IMR-90 (cell line): ENCODE results near the gene EPHB1. TPM values are rescaled to one million over a fixed set of nuclear protein-coding genes. Genes with fewer than 3 reads are reported as not detected.

ENCODE experiments used
- ATAC-seq: fragments of 200-7000 bp; cut with Tn5 transposase; 2 replicates; pipeline ENCODE4 v1.9.1; 2020; ENCODE audit warnings: low read depth, mild to moderate bottlenecking, moderate library complexity
- BruUV-seq: library from RNA; stranded (reverse); fragments of 400-500 nt; replicated peaks from 2 replicates; lab custom pipeline; 2021; lab: Mats Ljungman, UMichigan
- CTCF ChIA-PET: fragments of 300-600 bp; formaldehyde crosslinking; extraction: SDS; loops from one replicate; lab custom pipeline; 2021; ENCODE audit warnings: antibody characterized with exemption; lab: Yijun Ruan, JAX
- POLR2A ChIA-PET: fragments of 300-600 bp; sonication (Branson Sonifier 250); formaldehyde crosslinking; loops from one replicate; lab custom pipeline; 2022; ENCODE audit warnings: antibody characterized with exemption; ENCODE audit not compliant: unreplicated experiment; lab: Charles Lee
- DNase-seq: peaks from one replicate; pipeline ENCODE4 v3.0.0; 2013
- H2AFZ ChIP-seq: replicated peaks from 2 replicates; pipeline ENCODE3; 2013; ENCODE audit warnings: low read length, mild to moderate bottlenecking; ENCODE audit not compliant: poor library complexity
- H2AK5ac ChIP-seq: 2 replicates; pipeline ENCODE4 v1.6.1; 2013; ENCODE audit warnings: low read depth, low read length, inconsistent platforms
- H2AK9ac ChIP-seq: replicated peaks from 2 replicates; pipeline ENCODE3; 2013; ENCODE audit warnings: mild to moderate bottlenecking, low read depth, low read length, moderate library complexity; ENCODE audit not compliant: poor library complexity
- H2BK120ac ChIP-seq: 2 replicates; pipeline ENCODE4 v1.6.1; 2013; ENCODE audit warnings: low read depth, low read length, inconsistent platforms
- H2BK15ac ChIP-seq: 3 replicates; pipeline ENCODE4 v1.6.1; 2013; ENCODE audit warnings: low read depth, low read length, inconsistent platforms
- H2BK20ac ChIP-seq: 2 replicates; pipeline ENCODE4 v1.6.1; 2013; ENCODE audit warnings: low read depth, mild to moderate bottlenecking, inconsistent platforms, low read length, moderate library complexity
- H2BK5ac ChIP-seq: 2 replicates; pipeline ENCODE4 v1.6.1; 2013; ENCODE audit warnings: mild to moderate bottlenecking, low read depth, low read length, inconsistent platforms; ENCODE audit not compliant: poor library complexity, severe bottlenecking
- H3K14ac ChIP-seq: replicated peaks from 2 replicates; pipeline ENCODE4 v1.6.1; 2013; ENCODE audit warnings: low read depth, low read length, inconsistent platforms
- H3K18ac ChIP-seq: 2 replicates; pipeline ENCODE4 v1.6.1; 2013; ENCODE audit warnings: low read depth, low read length, control low read depth
- H3K23ac ChIP-seq: 2 replicates; pipeline ENCODE4 v1.6.1; 2013; ENCODE audit warnings: low read depth, low read length, inconsistent platforms
- H3K27ac ChIP-seq: 2 replicates; pipeline ENCODE4 v1.5.1; 2013; ENCODE audit warnings: mild to moderate bottlenecking, control low read depth, low read length; ENCODE audit not compliant: insufficient read depth
- H3K27me3 ChIP-seq: 2 replicates; pipeline ENCODE4 v1.6.1; 2013; ENCODE audit warnings: low read length; ENCODE audit not compliant: control insufficient read depth, insufficient read depth
- H3K36me3 ChIP-seq: 2 replicates; pipeline ENCODE4 v1.6.1; 2013; ENCODE audit warnings: low read length, mixed read lengths; ENCODE audit not compliant: control insufficient read depth, insufficient read depth
- H3K4ac ChIP-seq: 2 replicates; pipeline ENCODE4 v1.6.1; 2013; ENCODE audit warnings: low read depth, low read length, inconsistent platforms
- H3K4me1 ChIP-seq: 2 replicates; pipeline ENCODE4 v1.6.1; 2013; ENCODE audit warnings: low read length, mixed read lengths; ENCODE audit not compliant: control insufficient read depth, insufficient read depth
- H3K4me2 ChIP-seq: 2 replicates; pipeline ENCODE4 v1.6.1; 2013; ENCODE audit warnings: low read depth, mild to moderate bottlenecking, control low read depth, low read length, moderate library complexity
- H3K4me3 ChIP-seq: 2 replicates; pipeline ENCODE4 v1.5.1; 2013; ENCODE audit warnings: low read depth, mild to moderate bottlenecking, control low read depth, low read length, moderate library complexity; ENCODE audit not compliant: insufficient read depth
- H3K56ac ChIP-seq: 2 replicates; pipeline ENCODE4 v1.6.1; 2013; ENCODE audit warnings: low read length, inconsistent platforms; ENCODE audit not compliant: insufficient read depth; ENCODE audit errors: extremely low read depth
- H3K79me1 ChIP-seq, 2 experiments: 2 replicates each; pipeline ENCODE4 v1.6.1; 2013; ENCODE audit warnings: low read length in 2 of 2, inconsistent platforms in 1 of 2, low read depth in 1 of 2
- H3K9ac ChIP-seq: 2 replicates; pipeline ENCODE4 v1.6.1; 2013; ENCODE audit warnings: low read depth, low read length, control low read depth
- H3K9me1 ChIP-seq: 2 replicates; pipeline ENCODE4 v1.6.1; 2013; ENCODE audit warnings: low read length, inconsistent platforms; ENCODE audit not compliant: insufficient read depth
- H3K9me3 ChIP-seq: 2 replicates; pipeline ENCODE4 v1.6.1; 2013; ENCODE audit warnings: low read length; ENCODE audit not compliant: control insufficient read depth, insufficient read depth
- H4K20me1 ChIP-seq: 2 replicates; pipeline ENCODE4 v1.6.1; 2013; ENCODE audit warnings: low read length, inconsistent platforms; ENCODE audit not compliant: insufficient read depth
- H4K5ac ChIP-seq: 2 replicates; pipeline ENCODE4 v1.6.1; 2013; ENCODE audit warnings: mild to moderate bottlenecking, low read depth, low read length, control low read depth
- H4K8ac ChIP-seq, 2 experiments: 2 replicates each; pipeline ENCODE4 v1.6.1; 2013; ENCODE audit warnings: low read depth in 2 of 2, low read length in 2 of 2, control low read depth in 1 of 2, inconsistent platforms in 1 of 2
- H4K91ac ChIP-seq: 2 replicates; pipeline ENCODE4 v1.6.1; 2013; ENCODE audit warnings: low read depth, low read length, inconsistent platforms; ENCODE audit not compliant: insufficient read depth
- BHLHE40 ChIP-seq: fragments of 150-350 bp; IDR thresholded peaks from 2 replicates; pipeline ENCODE4 v1.6.1; 2016; ENCODE audit warnings: mild to moderate bottlenecking, low read depth, low read length
- CEBPB ChIP-seq: IDR thresholded peaks from 2 replicates; pipeline ENCODE4 v1.6.1; 2012; ENCODE audit warnings: low read depth, low read length, improper control_type of control experiment
- FOS ChIP-seq: fragments of 150-350 bp; IDR thresholded peaks from 2 replicates; pipeline ENCODE4 v1.6.1; 2016; ENCODE audit warnings: low read depth, low read length
- MAFK ChIP-seq: IDR thresholded peaks from 2 replicates; pipeline ENCODE4 v1.6.1; 2012; ENCODE audit warnings: low read depth, low read length, improper control_type of control experiment
- MXI1 ChIP-seq: IDR thresholded peaks from 2 replicates; pipeline ENCODE4 v1.6.1; 2012; ENCODE audit warnings: low read depth, mild to moderate bottlenecking, low read length, moderate library complexity, borderline replicate concordance
- NFE2L2 ChIP-seq: fragments of 150-350 bp; IDR thresholded peaks from 2 replicates; pipeline ENCODE4 v1.6.1; 2016; ENCODE audit warnings: low read depth, mild to moderate bottlenecking, low read length
- POLR2A ChIP-seq: IDR thresholded peaks from 2 replicates; pipeline ENCODE4 v1.6.1; 2012; ENCODE audit warnings: mild to moderate bottlenecking, low read depth, low read length
- RAD21 ChIP-seq: IDR thresholded peaks from 2 replicates; pipeline ENCODE4 v1.6.1; 2012; ENCODE audit warnings: low read length, improper control_type of control experiment
- RCOR1 ChIP-seq: IDR thresholded peaks from 2 replicates; pipeline ENCODE4 v1.6.1; 2012; ENCODE audit warnings: mild to moderate bottlenecking, low read length, improper control_type of control experiment; ENCODE audit not compliant: insufficient replicate concordance
- SMC3 ChIP-seq: fragments of 150-350 bp; IDR thresholded peaks from 2 replicates; pipeline ENCODE4 v1.6.1; 2016; ENCODE audit warnings: low read depth, mild to moderate bottlenecking, antibody characterized with exemption, low read length, moderate library complexity
- WGBS, 2 experiments: methylation state at CpG; one replicate each; pipeline versions ENCODE4 v1.1.5 to v1.1.7; 2013; ENCODE audit warnings: missing lambda C conversion rate in 2 of 2; ENCODE audit not compliant: insufficient read length in 1 of 2; ENCODE audit errors: extremely low coverage in 2 of 2; 5-methylcytosine and 5-hydroxymethylcytosine counted together
- dilution Hi-C: fragments of 300-500 bp; cut with HindIII; formaldehyde crosslinking; loops from one replicate; pipeline ENCODE4 v1.14.3; 2018; ENCODE audit warnings: low sequenced_read_pairs; ENCODE audit not compliant: unreplicated experiment
- in situ Hi-C: fragments of 300-500 bp; cut with MboI; formaldehyde crosslinking; loops from 3 replicates; pipeline ENCODE4 v1.14.3; 2019; ENCODE audit warnings: low sequenced_read_pairs, inconsistent platforms, mixed read lengths
- intact Hi-C: fragments of 100-400 bp; cut with micrococcal nuclease; formaldehyde crosslinking; loops from 2 replicates; pipeline ENCODE4 v1.10.0; 2022
- polyA plus RNA-seq, 3 experiments: library from polyadenylated mRNA; depleted of rRNA; stranded (reverse); fragments of >200 nt; gene quantifications; 2 replicates each; pipeline ENCODE4 v1.2.3, GENCODE V29; 2012; ENCODE audit warnings: low replicate concordance in 1 of 3
- total RNA-seq: library from RNA; depleted of rRNA; stranded (reverse); fragments of >200 nt; gene quantifications from 2 replicates; pipeline ENCODE4 v1.2.3, GENCODE V29; 2012
- TF ChIP-seq, protein P1 (sequence below): conservative IDR thresholded peaks from 2 replicates; pipeline ENCODE4 v1.5.1; 2012; ENCODE audit warnings: mild to moderate bottlenecking, low read depth, low read length, improper control_type of control experiment
- TF ChIP-seq, protein P2 (sequence below): fragments of 150-350 bp; IDR thresholded peaks from 2 replicates; pipeline ENCODE4 v1.6.1; 2017; ENCODE audit warnings: mild to moderate bottlenecking, antibody characterized with exemption, low read length, low read depth

EPHB1 gene
- total and polyA plus RNA-seq, 2 of the 4 experiments (the other 2 are of a cell fraction): 0.17 to 0.36 TPM

DNA sequence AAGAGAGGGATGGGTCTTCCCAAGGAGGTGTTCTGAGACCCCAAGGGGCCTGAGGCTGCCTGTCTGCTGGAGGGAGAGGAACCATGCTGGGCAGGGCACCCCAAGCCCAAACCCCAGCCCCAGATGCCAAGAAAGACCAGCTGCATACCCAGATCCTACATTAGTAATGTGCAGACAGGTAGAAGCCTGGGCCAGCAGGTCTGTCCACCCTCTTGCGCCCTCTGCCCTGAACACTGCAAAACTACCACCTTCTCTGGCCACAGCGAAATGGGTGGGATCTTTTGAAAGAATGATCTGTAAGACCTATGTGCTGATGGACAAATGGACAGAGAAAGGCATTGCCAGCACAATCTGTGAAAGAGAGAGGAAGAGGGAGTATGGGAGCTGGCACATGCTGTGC lies 283.2 kb downstream of the EPHB1 start:
- in situ Hi-C loops: no loop called here
- ATAC-seq (no peak), DNase-seq (no peak)
- Histone ChIP-seq H3K36me3 (no peaks in the 10 kb centered on the region), H4K8ac (no peak overlapping the region), H2AFZ (no peak overlapping the region), H3K9ac (no peak overlapping the region), H3K23ac (no peak overlapping the region), H3K18ac (no peak overlapping the region), H4K91ac (no peak overlapping the region), H3K4ac (no peak overlapping the region), H3K9me3 (peaks cover 1% of the 10 kb centered on the region; the same call in 1 of the 2 replicates), H3K14ac (no peak overlapping the region), H3K9me1 (no peaks in the 10 kb centered on the region), H3K4me1 (no peaks in the 10 kb centered on the region), H3K4me2 (no peak overlapping the region), H2BK5ac (no peak overlapping the region), H4K5ac (no peak overlapping the region), H3K56ac (no peak overlapping the region), H2AK5ac (no peak overlapping the region), H3K79me1 (no peaks in the 10 kb centered on the region), H2BK20ac (no peak overlapping the region), H4K20me1 (no peaks in the 10 kb centered on the region), H3K27ac (no peak overlapping the region), H2BK15ac (no peak overlapping the region), H3K27me3 (no peaks in the 10 kb centered on the region), H2BK120ac (no peak overlapping the region), H2AK9ac (no peak overlapping the region), H3K4me3 (no peak overlapping the region)
- dilution Hi-C loops: no loop called here
- TF ChIP-seq POLR2A: no peak
- no peak for TF ChIP-seq MXI1
- no peak for TF ChIP-seq MAFK
- no peak for TF ChIP-seq BHLHE40
- TF ChIP-seq RAD21: no peak
- TF ChIP-seq, protein P1, sequence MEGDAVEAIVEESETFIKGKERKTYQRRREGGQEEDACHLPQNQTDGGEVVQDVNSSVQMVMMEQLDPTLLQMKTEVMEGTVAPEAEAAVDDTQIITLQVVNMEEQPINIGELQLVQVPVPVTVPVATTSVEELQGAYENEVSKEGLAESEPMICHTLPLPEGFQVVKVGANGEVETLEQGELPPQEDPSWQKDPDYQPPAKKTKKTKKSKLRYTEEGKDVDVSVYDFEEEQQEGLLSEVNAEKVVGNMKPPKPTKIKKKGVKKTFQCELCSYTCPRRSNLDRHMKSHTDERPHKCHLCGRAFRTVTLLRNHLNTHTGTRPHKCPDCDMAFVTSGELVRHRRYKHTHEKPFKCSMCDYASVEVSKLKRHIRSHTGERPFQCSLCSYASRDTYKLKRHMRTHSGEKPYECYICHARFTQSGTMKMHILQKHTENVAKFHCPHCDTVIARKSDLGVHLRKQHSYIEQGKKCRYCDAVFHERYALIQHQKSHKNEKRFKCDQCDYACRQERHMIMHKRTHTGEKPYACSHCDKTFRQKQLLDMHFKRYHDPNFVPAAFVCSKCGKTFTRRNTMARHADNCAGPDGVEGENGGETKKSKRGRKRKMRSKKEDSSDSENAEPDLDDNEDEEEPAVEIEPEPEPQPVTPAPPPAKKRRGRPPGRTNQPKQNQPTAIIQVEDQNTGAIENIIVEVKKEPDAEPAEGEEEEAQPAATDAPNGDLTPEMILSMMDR: no peak
- TF ChIP-seq NFE2L2: no peak
- TF ChIP-seq CEBPB: no peak
- TF ChIP-seq FOS: no peak
- no peak for TF ChIP-seq RCOR1
- no peak for TF ChIP-seq SMC3
- TF ChIP-seq, protein P2, sequence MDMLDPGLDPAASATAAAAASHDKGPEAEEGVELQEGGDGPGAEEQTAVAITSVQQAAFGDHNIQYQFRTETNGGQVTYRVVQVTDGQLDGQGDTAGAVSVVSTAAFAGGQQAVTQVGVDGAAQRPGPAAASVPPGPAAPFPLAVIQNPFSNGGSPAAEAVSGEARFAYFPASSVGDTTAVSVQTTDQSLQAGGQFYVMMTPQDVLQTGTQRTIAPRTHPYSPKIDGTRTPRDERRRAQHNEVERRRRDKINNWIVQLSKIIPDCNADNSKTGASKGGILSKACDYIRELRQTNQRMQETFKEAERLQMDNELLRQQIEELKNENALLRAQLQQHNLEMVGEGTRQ: no peak
- BruUV-seq: no TSS peak
- WGBS, 2 experiments: no CpG with 5 or more reads among the region's 2 CpGs
- CTCF ChIA-PET: no interaction called here
- POLR2A ChIA-PET: no interaction called here
- intact Hi-C loops: no loop called here
